ENCODE data around the gene RHOF.

The RHOF gene

GRCh38 chr12:121740847-121741246 lies 52.6 kb downstream of the RHOF start:
- DNase-seq = no peak

GRCh38 chr12:121738340-121738858 lies 55.1 kb downstream of the RHOF start:
- DNase-seq = no peak

- DNase-seq = no peak
Observed at GRCh38 chr12:121733849-121734248, 59.6 kb downstream of the RHOF start.

GRCh38 chr12:121731473-121731872 lies 62.0 kb downstream of the RHOF start:
- no peak for DNase-seq

GRCh38 chr12:121729021-121729420 lies 64.5 kb downstream of the RHOF start:
- DNase-seq = no peak

Measured in NCI-H1436 treated with DMSO at 0.1 percent for 48 hours (cell line).